ENCODE results near the gene CDC20.

DNA sequence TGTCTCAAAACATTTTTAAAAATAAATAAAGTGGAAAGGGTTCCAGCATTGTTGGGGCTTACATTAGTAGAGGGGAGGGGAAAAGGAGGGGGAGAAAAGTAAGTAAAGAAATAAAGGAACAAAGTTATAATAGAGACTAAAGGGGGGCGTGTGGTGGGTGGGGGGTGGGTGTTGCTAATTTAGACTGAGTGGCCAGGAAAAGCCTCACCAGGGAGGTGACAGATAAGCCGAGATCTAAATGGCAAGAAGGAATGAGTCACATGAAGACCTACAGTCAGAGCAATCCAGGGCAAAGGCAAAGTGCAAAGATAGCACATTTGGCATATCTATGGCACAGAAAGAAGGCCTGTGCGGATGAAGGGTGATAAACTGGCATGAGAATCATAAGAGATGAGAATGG is 13.7 kb upstream of the CDC20 start:
- TF ChIP-seq, protein P1, sequence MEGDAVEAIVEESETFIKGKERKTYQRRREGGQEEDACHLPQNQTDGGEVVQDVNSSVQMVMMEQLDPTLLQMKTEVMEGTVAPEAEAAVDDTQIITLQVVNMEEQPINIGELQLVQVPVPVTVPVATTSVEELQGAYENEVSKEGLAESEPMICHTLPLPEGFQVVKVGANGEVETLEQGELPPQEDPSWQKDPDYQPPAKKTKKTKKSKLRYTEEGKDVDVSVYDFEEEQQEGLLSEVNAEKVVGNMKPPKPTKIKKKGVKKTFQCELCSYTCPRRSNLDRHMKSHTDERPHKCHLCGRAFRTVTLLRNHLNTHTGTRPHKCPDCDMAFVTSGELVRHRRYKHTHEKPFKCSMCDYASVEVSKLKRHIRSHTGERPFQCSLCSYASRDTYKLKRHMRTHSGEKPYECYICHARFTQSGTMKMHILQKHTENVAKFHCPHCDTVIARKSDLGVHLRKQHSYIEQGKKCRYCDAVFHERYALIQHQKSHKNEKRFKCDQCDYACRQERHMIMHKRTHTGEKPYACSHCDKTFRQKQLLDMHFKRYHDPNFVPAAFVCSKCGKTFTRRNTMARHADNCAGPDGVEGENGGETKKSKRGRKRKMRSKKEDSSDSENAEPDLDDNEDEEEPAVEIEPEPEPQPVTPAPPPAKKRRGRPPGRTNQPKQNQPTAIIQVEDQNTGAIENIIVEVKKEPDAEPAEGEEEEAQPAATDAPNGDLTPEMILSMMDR (IDR thresholded peaks at IDR 0.05) = no peak
- TF ChIP-seq TCF7L2 (IDR thresholded peaks at IDR 0.05; ENCODE audit: low read depth, low read length) (no peak), POLR2AphosphoS5 (IDR thresholded peaks at IDR 0.05; ENCODE audit: low read depth, low read length) (no peak), SIN3A (IDR thresholded peaks at IDR 0.05; ENCODE audit: borderline replicate concordance, insufficient read depth, low read depth, low read length) (no peak)
- TF ChIP-seq, protein P2, sequence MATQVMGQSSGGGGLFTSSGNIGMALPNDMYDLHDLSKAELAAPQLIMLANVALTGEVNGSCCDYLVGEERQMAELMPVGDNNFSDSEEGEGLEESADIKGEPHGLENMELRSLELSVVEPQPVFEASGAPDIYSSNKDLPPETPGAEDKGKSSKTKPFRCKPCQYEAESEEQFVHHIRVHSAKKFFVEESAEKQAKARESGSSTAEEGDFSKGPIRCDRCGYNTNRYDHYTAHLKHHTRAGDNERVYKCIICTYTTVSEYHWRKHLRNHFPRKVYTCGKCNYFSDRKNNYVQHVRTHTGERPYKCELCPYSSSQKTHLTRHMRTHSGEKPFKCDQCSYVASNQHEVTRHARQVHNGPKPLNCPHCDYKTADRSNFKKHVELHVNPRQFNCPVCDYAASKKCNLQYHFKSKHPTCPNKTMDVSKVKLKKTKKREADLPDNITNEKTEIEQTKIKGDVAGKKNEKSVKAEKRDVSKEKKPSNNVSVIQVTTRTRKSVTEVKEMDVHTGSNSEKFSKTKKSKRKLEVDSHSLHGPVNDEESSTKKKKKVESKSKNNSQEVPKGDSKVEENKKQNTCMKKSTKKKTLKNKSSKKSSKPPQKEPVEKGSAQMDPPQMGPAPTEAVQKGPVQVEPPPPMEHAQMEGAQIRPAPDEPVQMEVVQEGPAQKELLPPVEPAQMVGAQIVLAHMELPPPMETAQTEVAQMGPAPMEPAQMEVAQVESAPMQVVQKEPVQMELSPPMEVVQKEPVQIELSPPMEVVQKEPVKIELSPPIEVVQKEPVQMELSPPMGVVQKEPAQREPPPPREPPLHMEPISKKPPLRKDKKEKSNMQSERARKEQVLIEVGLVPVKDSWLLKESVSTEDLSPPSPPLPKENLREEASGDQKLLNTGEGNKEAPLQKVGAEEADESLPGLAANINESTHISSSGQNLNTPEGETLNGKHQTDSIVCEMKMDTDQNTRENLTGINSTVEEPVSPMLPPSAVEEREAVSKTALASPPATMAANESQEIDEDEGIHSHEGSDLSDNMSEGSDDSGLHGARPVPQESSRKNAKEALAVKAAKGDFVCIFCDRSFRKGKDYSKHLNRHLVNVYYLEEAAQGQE (IDR thresholded peaks at IDR 0.05; ENCODE audit: insufficient read depth in 1 of 2, low read depth in 2 of 2, low read length in 1 of 2) = no peak

Measured in Panc1 (cell line).